H1 (cell line): Measurements from ENCODE around the gene IL27RA. TPM values are rescaled to one million over a fixed set of nuclear protein-coding genes. Genes with fewer than 3 reads are reported as not detected.

Source experiments
- BRCA1 ChIP-seq: IDR thresholded peaks from 2 replicates; pipeline ENCODE4 v1.6.1; 2012; ENCODE audit warnings: low read depth, low read length, improper control_type of control experiment
- CHD1 ChIP-seq: IDR thresholded peaks from 2 replicates; pipeline ENCODE4 v1.6.1; 2012; ENCODE audit warnings: low read depth, low read length, improper control_type of control experiment
- CREB1 ChIP-seq: IDR thresholded peaks from 2 replicates; pipeline ENCODE4 v1.6.1; 2012; ENCODE audit warnings: inconsistent platforms
- EP300 ChIP-seq, 2 experiments: IDR thresholded peaks; 1 replicate in 1 of 2; 2 replicates in 1 of 2; pipeline ENCODE4 v1.6.1; 2011 to 2012; ENCODE audit warnings: low read depth in 2 of 2, low read length in 2 of 2, mild to moderate bottlenecking in 2 of 2, borderline replicate concordance in 1 of 2, inconsistent platforms in 1 of 2, moderate library complexity in 1 of 2
- FOSL1 ChIP-seq: IDR thresholded peaks from 2 replicates; pipeline ENCODE4 v1.6.1; 2011; ENCODE audit warnings: mild to moderate bottlenecking, low read depth, low read length, moderate library complexity; ENCODE audit not compliant: insufficient read depth
- GTF2F1 ChIP-seq: IDR thresholded peaks from 2 replicates; pipeline ENCODE4 v1.6.1; 2012; ENCODE audit warnings: low read depth, low read length, improper control_type of control experiment, borderline replicate concordance
- HDAC2 ChIP-seq, 2 experiments: fragments of 300-600 bp in 1 of 2; sonication (generic) in 1 of 2; IDR thresholded peaks; 2 replicates each; pipeline ENCODE4 v1.6.1; 2011 to 2012; ENCODE audit warnings: low read depth in 2 of 2, low read length in 2 of 2, mild to moderate bottlenecking in 2 of 2, moderate library complexity in 2 of 2, borderline replicate concordance in 1 of 2, inconsistent platforms in 1 of 2
- JUN ChIP-seq: IDR thresholded peaks from 2 replicates; pipeline ENCODE4 v1.6.1; 2011; ENCODE audit warnings: low read depth, mild to moderate bottlenecking, improper control_type of control experiment, low read length
- KDM1A ChIP-seq: fragments of 200-600, 300-600 bp; sonication (generic); IDR thresholded peaks from 2 replicates; pipeline ENCODE4 v1.7.1; 2016; ENCODE audit warnings: mild to moderate bottlenecking, low read length, borderline replicate concordance
- NANOG ChIP-seq: IDR thresholded peaks from 2 replicates; pipeline ENCODE4 v1.6.1; 2011; ENCODE audit warnings: low read length, low read depth, mild to moderate bottlenecking, inconsistent platforms; ENCODE audit not compliant: insufficient read depth, poor library complexity, severe bottlenecking
- POU5F1 ChIP-seq: IDR thresholded peaks from 2 replicates; pipeline ENCODE4 v1.6.1; 2011; ENCODE audit warnings: low read depth, mild to moderate bottlenecking, low read length, moderate library complexity
- RAD21 ChIP-seq, 2 experiments: IDR thresholded peaks in 1 of 2; conservative IDR thresholded peaks in 1 of 2; 2 replicates each; pipeline ENCODE4 v1.6.1; 2011; ENCODE audit warnings: low read depth in 2 of 2, low read length in 2 of 2, improper control_type of control experiment in 1 of 2, inconsistent platforms in 1 of 2, mild to moderate bottlenecking in 1 of 2, moderate library complexity in 1 of 2
- RBBP5 ChIP-seq: IDR thresholded peaks from 2 replicates; pipeline ENCODE4 v1.7.1; 2012; ENCODE audit warnings: low read depth, mild to moderate bottlenecking, inconsistent platforms, low read length, moderate library complexity, borderline replicate concordance
- RXRA ChIP-seq: IDR thresholded peaks from 2 replicates; pipeline ENCODE4 v1.6.1; 2011; ENCODE audit warnings: low read depth, mild to moderate bottlenecking, low read length, moderate library complexity; ENCODE audit not compliant: insufficient read depth
- SIRT6 ChIP-seq: IDR thresholded peaks from one replicate; pipeline ENCODE4 v1.7.1; 2012; ENCODE audit warnings: low read length, inconsistent platforms
- SIX5 ChIP-seq: IDR thresholded peaks from 2 replicates; pipeline ENCODE4 v1.6.1; 2011; ENCODE audit warnings: mild to moderate bottlenecking, low read depth, low read length
- SP1 ChIP-seq: IDR thresholded peaks from 2 replicates; pipeline ENCODE4 v1.6.1; 2011; ENCODE audit warnings: low read depth, low read length
- SUZ12 ChIP-seq: fragments of 200-600 bp; sonication (generic); IDR thresholded peaks from 2 replicates; pipeline ENCODE4 v1.6.1; 2012; ENCODE audit warnings: mild to moderate bottlenecking, inconsistent platforms, low read length, moderate library complexity, mixed read lengths
- TAF7 ChIP-seq: optimal IDR thresholded peaks from 2 replicates; pipeline ENCODE3; 2011; ENCODE audit warnings: low read depth, mild to moderate bottlenecking, inconsistent platforms, low read length, moderate library complexity, borderline replicate concordance
- polyA plus RNA-seq, 7 experiments: library from polyadenylated mRNA; depleted of rRNA in 3 of 7; stranded (reverse) in 5 of 7; unstranded in 2 of 7; fragments of >200 nt in 5 of 7; fragments of 200-250 nt in 2 of 7; gene quantifications; 1 replicate in 5 of 7; 2 replicates in 1 of 7; 4 replicates in 1 of 7; pipeline versions ENCODE4 v1.2.1 to v1.2.3, GENCODE V29; 2011 to 2013; ENCODE audit warnings: missing spikeins in 2 of 7, mixed read lengths in 2 of 7
- total RNA-seq: library from RNA; stranded (reverse); fragmentation: NEBNext Ultra II Directional; extraction: Animal tissue kit (Norgen Biotek cat#: 25700); gene quantifications from 2 replicates; pipeline ENCODE4 v1.2.1, GENCODE V29; 2021
- TF ChIP-seq, protein P1 (sequence below), 3 experiments: IDR thresholded peaks; 1 replicate in 2 of 3; 2 replicates in 1 of 3; pipeline versions ENCODE4 v1.5.1 to v1.6.1; 2011; ENCODE audit warnings: low read length in 3 of 3, mild to moderate bottlenecking in 3 of 3, inconsistent platforms in 2 of 3, low read depth in 1 of 3, moderate library complexity in 1 of 3; ENCODE audit not compliant: insufficient read depth in 1 of 3; ENCODE audit errors: control extremely low read depth in 1 of 3
- TF ChIP-seq, protein P2 (sequence below): IDR thresholded peaks from 2 replicates; pipeline ENCODE4 v1.6.1; 2012; ENCODE audit warnings: inconsistent platforms

IL27RA gene
- total and polyA plus RNA-seq, 2 of the 8 experiments (the other 6 are each of a cell fraction or from before 2014, with no cell fraction given), result 9.9 to 14.7 TPM

DNA sequence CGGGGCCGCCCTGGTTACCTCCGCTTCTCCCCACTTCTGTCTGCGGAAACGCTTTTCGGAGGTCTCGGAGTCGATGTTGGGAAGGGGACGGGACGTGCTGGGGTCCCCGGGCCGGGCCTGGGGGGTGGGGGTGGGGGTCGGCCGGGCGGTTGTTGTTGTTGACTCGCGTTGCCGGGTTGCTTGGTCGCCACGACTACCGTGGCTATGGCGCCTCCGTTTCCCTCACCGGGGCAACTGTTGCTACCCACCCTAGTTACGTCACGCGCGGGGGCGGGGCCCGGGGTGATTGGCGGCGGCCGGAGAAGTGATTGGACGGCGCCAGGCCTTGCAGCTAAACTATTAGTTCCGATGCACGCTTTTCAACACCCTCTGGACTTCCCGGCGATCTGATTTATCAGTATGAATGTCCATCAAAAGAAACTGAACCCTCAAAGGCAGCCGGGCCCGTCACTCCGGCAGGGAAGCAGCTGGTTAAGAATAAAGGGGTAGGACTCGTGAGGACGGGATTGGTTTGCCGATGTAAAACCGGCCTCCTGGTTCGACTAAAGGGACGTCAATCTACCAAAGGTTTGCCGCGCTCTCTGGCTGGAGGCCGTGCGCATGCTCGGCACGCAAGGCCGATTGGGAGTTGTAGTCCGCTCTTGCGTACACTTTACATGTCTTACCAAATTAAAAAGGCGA is 25.3 kb upstream of the IL27RA start, which contains the start of gene RFX1 (continued):
- TF ChIP-seq HDAC2 (IDR thresholded peaks at IDR 0.05; ENCODE audit: borderline replicate concordance in 1 of 2, low read depth in 2 of 2, low read length in 2 of 2), result no peak
- TF ChIP-seq NANOG, result peak; percentile 15
- TF ChIP-seq POU5F1, result no peak
- TF ChIP-seq RBBP5, result no peak
- no peak for TF ChIP-seq TAF7
- no peak for TF ChIP-seq FOSL1
- peak; percentile 66 for TF ChIP-seq SIX5
- TF ChIP-seq GTF2F1, result no peak
- TF ChIP-seq RXRA, result no peak
- TF ChIP-seq, protein P1, sequence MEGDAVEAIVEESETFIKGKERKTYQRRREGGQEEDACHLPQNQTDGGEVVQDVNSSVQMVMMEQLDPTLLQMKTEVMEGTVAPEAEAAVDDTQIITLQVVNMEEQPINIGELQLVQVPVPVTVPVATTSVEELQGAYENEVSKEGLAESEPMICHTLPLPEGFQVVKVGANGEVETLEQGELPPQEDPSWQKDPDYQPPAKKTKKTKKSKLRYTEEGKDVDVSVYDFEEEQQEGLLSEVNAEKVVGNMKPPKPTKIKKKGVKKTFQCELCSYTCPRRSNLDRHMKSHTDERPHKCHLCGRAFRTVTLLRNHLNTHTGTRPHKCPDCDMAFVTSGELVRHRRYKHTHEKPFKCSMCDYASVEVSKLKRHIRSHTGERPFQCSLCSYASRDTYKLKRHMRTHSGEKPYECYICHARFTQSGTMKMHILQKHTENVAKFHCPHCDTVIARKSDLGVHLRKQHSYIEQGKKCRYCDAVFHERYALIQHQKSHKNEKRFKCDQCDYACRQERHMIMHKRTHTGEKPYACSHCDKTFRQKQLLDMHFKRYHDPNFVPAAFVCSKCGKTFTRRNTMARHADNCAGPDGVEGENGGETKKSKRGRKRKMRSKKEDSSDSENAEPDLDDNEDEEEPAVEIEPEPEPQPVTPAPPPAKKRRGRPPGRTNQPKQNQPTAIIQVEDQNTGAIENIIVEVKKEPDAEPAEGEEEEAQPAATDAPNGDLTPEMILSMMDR (IDR thresholded peaks at IDR 0.05; ENCODE audit: control extremely low read depth in 1 of 3, insufficient read depth in 1 of 3, low read depth in 1 of 3, low read length in 3 of 3), result no peak
- TF ChIP-seq JUN, result no peak
- no peak for TF ChIP-seq KDM1A
- no peak for TF ChIP-seq SIRT6
- TF ChIP-seq RAD21 (IDR thresholded peaks at IDR 0.05 in 1 of 2, conservative IDR thresholded peaks at IDR 0.05 in 1 of 2; ENCODE audit: low read depth in 2 of 2, low read length in 2 of 2), result no peak
- TF ChIP-seq, protein P2, sequence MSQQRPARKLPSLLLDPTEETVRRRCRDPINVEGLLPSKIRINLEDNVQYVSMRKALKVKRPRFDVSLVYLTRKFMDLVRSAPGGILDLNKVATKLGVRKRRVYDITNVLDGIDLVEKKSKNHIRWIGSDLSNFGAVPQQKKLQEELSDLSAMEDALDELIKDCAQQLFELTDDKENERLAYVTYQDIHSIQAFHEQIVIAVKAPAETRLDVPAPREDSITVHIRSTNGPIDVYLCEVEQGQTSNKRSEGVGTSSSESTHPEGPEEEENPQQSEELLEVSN, result peak; percentile 67; the same call in 1 of the 2 replicates
- TF ChIP-seq CREB1, result peak; percentile 88; the same call in 1 of the 2 replicates
- TF ChIP-seq SP1, result peak; percentile 100
- TF ChIP-seq SUZ12, result no peak
- no peak for TF ChIP-seq BRCA1
- TF ChIP-seq EP300 (IDR thresholded peaks at IDR 0.05; ENCODE audit: borderline replicate concordance in 1 of 2, low read depth in 2 of 2, low read length in 2 of 2), result peak; percentile 43 to 90
- TF ChIP-seq CHD1, result no peak
